A673 (cell line): ENCODE measurements around the gene CETN2. TPM values are rescaled to one million over a fixed set of nuclear protein-coding genes. Genes with fewer than 3 reads are reported as not detected.

ENCODE experiments used
- BruUV-seq: library from RNA; stranded (reverse); fragments of 400-500 nt; replicated peaks from 2 replicates; lab custom pipeline; 2021; lab: Mats Ljungman, UMichigan
- CTCF ChIA-PET: fragments of 300-600 bp; sonication (Branson Sonifier 250); formaldehyde crosslinking; loops from one replicate; lab custom pipeline; 2022; ENCODE audit warnings: antibody characterized with exemption; lab: Charles Lee
- POLR2A ChIA-PET: fragments of 300-600 bp; sonication (Branson Sonifier 250); formaldehyde crosslinking; loops from one replicate; lab custom pipeline; 2022; ENCODE audit warnings: antibody characterized with exemption; ENCODE audit not compliant: low non-redundant PET; lab: Charles Lee
- DNase-seq: peaks from one replicate; pipeline ENCODE4 v3.0.0-alpha.2; 2015; ENCODE audit warnings: low spot score
- H3K27ac ChIP-seq: fragments of 200-600 bp; sonication (generic); 2 replicates; pipeline ENCODE4 v1.5.1; 2016; ENCODE audit warnings: mixed run types, low read depth, mild to moderate bottlenecking, mixed read lengths, antibody characterized with exemption, low read length; ENCODE audit not compliant: poor library complexity, severe bottlenecking
- H3K27me3 ChIP-seq: fragments of 200-600 bp; sonication (generic); replicated peaks from 2 replicates; pipeline ENCODE4 v1.6.1; 2017; ENCODE audit warnings: mixed run types, low read depth, mild to moderate bottlenecking, mixed read lengths, antibody characterized with exemption, low read length; ENCODE audit not compliant: insufficient read depth, poor library complexity
- H3K36me3 ChIP-seq: fragments of 200-600 bp; sonication (generic); 2 replicates; pipeline ENCODE4 v1.6.1; 2016; ENCODE audit warnings: mixed run types, mild to moderate bottlenecking, mixed read lengths, antibody characterized with exemption, low read length; ENCODE audit not compliant: insufficient read depth, poor library complexity, severe bottlenecking
- H3K4me1 ChIP-seq: fragments of 200-600 bp; sonication (generic); 2 replicates; pipeline ENCODE4 v1.6.1; 2017; ENCODE audit warnings: mixed run types, mild to moderate bottlenecking, mixed read lengths, antibody characterized with exemption, low read length; ENCODE audit not compliant: insufficient read depth, poor library complexity, severe bottlenecking
- H3K4me3 ChIP-seq: fragments of 200-600 bp; sonication (generic); 2 replicates; pipeline ENCODE4 v1.5.1; 2016; ENCODE audit warnings: low read depth, mixed run types, mild to moderate bottlenecking, mixed read lengths, low read length; ENCODE audit not compliant: poor library complexity, severe bottlenecking
- H3K9me3 ChIP-seq: fragments of 200-600 bp; sonication (generic); 2 replicates; pipeline ENCODE4 v1.6.1; 2016; ENCODE audit warnings: mixed run types, low read depth, mild to moderate bottlenecking, mixed read lengths, antibody characterized with exemption, low read length; ENCODE audit not compliant: poor library complexity, severe bottlenecking
- CTCF ChIP-seq: fragments of 300-800, 200-600 bp; sonication (generic); conservative IDR thresholded peaks from 2 replicates; pipeline ENCODE4 v1.5.1; 2017; ENCODE audit warnings: low read depth, mild to moderate bottlenecking, antibody characterized with exemption, low read length, moderate library complexity, mixed read lengths
- EZH2 ChIP-seq: fragments of 200-600 bp; sonication (generic); IDR thresholded peaks from 2 replicates; pipeline ENCODE4 v1.6.1; 2017; ENCODE audit warnings: borderline replicate concordance, low read depth, mild to moderate bottlenecking, mixed read lengths, antibody characterized with exemption, low read length; ENCODE audit not compliant: poor library complexity, severe bottlenecking
- intact Hi-C: fragments of 100-400 bp; cut with micrococcal nuclease; formaldehyde crosslinking; loops from one replicate; pipeline ENCODE4 v1.10.0; 2022; ENCODE audit not compliant: unreplicated experiment
- total RNA-seq: library from RNA; stranded (reverse); gene quantifications from 2 replicates; pipeline ENCODE4 v1.2.3, GENCODE V29; 2021

The CETN2 gene
- total RNA-seq, 1 experiment from 2014 or later, result 36.1 TPM

- TSS peak; percentile 59 for BruUV-seq
- no peak for DNase-seq
- H3K9me3 ChIP-seq, result no peaks in the 10 kb centered on the region
- POLR2A ChIA-PET, result no interaction called here
- H3K27ac ChIP-seq, result peak overlapping the region; percentile 81
- TF ChIP-seq EZH2, result no peak
- no peak for TF ChIP-seq CTCF
- intact Hi-C loops, result no loop called here
- H3K36me3 ChIP-seq, result peaks cover 11% of the 10 kb centered on the region
- no peaks in the 10 kb centered on the region for H3K27me3 ChIP-seq
- H3K4me3 ChIP-seq, result peak overlapping the region; percentile 66
- peaks cover 5% of the 10 kb centered on the region for H3K4me1 ChIP-seq
- CTCF ChIA-PET, result interaction anchor here (0.6 kb wide), 1 partner anchor 81 kb away, joined by 3 read pairs; no protein-coding TSS in a partner anchor
These were observed 834 bp upstream of the CETN2 start for GRCh38 chrX:152831391-152831790.

- no peak overlapping the region for H3K4me3 ChIP-seq
- POLR2A ChIA-PET, result no interaction called here
These were observed 5.6 kb downstream of the CETN2 start for GRCh38 chrX:152824841-152825374.

DNA sequence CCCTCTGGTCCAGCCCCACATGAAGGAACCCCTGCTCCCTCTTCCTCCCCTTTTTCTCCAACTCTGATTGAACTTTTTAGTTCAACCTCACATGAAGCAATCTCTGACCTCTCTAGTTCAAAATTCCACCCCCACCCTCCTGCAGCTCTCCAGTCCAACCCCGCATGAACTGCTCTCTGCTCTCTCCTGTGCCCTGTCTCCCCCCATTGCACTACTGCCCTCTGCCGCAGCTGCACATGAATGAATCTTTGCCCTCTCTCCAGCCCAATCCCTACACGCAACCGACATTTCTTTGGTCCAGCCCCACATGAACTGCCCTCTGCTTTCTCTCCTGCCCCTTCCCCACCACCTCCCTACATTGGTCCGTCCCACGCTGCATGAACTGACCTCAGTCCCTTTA is 6.9 kb downstream of the CETN2 start:
- Histone ChIP-seq H3K4me1 (no peaks in the 10 kb centered on the region), H3K4me3 (no peak overlapping the region), H3K27ac (no peak overlapping the region), H3K36me3 (no peaks in the 10 kb centered on the region), H3K27me3 (peaks cover 26% of the 10 kb centered on the region), H3K9me3 (no peaks in the 10 kb centered on the region)
- intact Hi-C loops, result loop anchor here (10.0 kb wide), 1 partner anchor 1669 kb away; no protein-coding TSS in a partner anchor
- BruUV-seq, result no TSS peak
- ChIA-PET CTCF (no interaction called here), POLR2A (no interaction called here)
- TF ChIP-seq EZH2, result no peak
- TF ChIP-seq CTCF, result no peak
- DNase-seq, result no peak

More at GRCh38 chrX:152824841-152825374, 5.6 kb downstream of the CETN2 start:
- no peak for DNase-seq
- H3K9me3 ChIP-seq, result no peaks in the 10 kb centered on the region
- H3K27me3 ChIP-seq, result peaks cover 26% of the 10 kb centered on the region
- no peaks in the 10 kb centered on the region for H3K36me3 ChIP-seq
- peaks cover 4% of the 10 kb centered on the region for H3K4me1 ChIP-seq
- CTCF ChIA-PET, result no interaction called here
- no peak overlapping the region for H3K27ac ChIP-seq
- BruUV-seq, result no TSS peak
- intact Hi-C loops, result loop anchor here (10.0 kb wide), 1 partner anchor 1670 kb away; no protein-coding TSS in a partner anchor
- TF ChIP-seq CTCF (no peak), EZH2 (no peak)
